HG03175 (cell line): ENCODE measurements around the gene PNPLA1.

Experiments used
- ATAC-seq: cut with Tn5 transposase; IDR thresholded peaks from one replicate; pipeline ENCODE4 v1.9.1; 2021; ENCODE audit warnings: mild to moderate bottlenecking, moderate library complexity; ENCODE audit not compliant: unreplicated experiment

The PNPLA1 gene

DNA sequence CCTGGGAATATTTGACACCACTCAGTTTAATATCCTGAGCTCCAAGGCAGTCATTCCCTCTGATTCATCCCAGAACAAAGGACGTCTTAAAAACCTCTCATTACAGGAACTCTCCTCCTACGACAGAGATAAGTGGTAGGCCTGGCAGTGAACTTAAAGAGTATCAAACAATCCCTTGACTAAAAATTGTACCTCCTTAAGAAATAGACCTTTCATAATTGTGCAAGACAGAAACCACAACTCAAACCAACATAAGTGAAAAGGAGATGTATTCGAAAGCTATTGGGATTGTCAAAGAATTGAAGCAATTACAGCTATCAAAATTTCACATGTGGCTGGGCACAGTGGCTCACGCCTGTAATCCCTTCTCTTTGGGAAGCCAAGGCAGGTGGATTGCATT lies 86.0 kb downstream of the PNPLA1 start:
- no peak for ATAC-seq

DNA sequence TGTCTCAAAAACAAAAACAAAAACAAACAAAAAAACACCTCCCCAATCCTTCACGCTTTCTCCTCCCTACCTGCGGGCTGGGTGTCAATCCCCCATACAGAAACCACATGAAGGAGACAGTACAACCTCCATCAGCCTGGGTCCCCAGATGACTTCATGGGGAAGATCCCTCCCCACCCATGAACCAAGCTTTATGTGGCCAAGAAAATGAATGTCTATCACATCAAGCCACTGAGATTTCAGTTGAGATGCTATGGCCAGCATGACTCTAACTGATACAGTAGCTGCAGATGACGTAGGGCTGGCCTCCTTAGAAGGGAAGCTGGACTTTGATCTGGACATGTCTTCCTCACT lies 88.0 kb downstream of the PNPLA1 start:
- no peak for ATAC-seq
